ENCODE data around the gene TRAPPC12.

TRAPPC12 gene

DNA sequence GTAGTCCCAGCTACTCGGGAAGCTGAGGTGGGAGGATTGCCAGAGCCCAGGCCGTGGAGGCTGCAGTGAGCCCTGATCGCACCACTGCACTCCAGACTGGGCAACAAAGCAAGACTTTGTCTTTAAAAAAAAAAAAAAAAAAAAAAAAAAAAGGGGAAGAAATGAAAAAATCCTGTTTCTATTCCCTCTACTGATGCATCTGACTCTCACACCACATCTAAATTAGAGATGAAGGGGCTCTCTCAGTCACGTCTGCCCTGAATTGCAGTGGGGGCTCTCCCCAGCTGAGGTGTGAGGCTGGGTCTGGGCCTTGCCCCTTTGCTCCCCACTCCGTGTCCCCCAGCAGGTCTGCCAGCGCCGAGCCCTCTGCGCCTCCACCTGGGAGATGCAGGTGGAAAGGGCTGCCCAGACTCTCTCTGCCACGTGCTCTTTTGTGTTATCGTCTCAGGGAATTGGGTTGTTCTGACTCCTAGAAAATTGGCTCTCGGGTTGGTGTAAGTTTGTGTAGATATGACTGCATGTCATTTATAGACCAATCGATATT lies 30.2 kb downstream of the TRAPPC12 start:
- no peak for DNase-seq

DNA sequence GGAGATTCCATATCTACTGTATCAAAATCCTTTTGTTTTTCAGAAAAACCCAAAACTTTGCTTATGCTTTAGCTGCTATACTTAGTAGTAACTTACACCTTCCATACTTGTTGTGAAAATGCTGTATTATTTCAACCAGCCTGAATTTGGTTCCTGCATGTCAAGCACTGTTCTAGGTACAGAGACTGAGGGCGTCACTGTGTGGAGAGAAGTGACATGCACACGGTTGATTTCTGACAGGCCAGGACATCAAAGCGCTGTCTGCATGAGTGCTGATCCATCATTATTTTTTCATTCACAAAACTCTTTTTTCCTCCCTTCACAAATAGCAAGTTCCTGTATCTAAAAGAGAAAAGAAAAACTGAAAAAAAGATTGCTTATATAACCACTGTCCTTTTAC lies 31.6 kb downstream of the TRAPPC12 start:
- no peak for DNase-seq

DNA sequence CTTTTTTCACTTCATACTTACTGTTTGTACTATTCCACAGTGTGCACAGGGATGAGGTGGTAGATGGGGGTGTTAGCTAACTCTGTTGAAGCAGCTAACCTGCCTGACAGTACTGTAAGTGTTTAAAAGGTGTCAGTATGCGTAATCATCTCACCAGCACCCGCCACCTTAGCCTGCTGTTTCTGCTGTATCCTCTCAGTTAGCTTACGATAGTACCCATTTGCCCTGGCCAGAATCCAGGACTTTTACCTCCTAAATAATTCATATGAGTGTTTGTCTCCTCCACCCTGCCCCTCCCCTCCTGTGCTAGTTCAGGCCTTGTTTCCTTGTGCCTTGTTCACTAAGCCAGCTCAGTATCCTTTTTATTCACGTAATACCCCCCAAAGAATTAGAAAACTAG lies 34.2 kb downstream of the TRAPPC12 start:
- DNase-seq: no peak

DNA sequence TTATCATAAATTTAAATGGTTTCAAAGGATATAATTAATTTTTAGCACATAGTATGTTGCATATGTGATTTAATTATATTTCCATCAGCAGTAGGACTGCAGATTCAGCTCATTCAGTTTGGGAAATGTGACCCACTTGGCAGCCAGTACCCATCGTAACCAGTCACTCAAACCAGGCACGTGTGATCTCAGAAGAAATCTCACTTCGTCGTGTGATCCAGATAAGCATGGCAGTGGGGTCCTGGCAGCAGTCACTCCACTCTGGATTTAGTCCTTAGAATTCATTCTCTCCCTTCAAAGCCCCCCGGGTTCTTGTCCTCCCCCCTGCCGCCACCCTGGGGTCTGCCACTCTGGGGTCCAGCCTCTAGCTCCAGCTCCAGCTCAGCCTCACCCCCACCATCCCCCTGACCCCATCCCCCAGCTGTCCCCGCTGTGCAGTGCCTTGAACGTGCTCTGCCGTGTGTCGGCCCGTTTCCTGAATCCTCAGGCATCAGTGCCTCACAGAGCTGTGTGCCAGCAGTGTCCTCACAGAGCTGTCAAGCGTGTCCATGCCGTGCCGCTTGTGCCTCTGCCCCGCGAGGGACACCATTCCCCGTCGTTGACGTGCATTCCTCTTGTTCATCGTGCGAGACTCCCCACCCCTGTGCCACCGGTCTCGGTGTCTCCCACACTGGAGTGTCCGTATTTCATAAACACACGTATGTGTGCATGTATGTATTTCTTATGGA lies 34.8 kb downstream of the TRAPPC12 start:
- DNase-seq: no peak

DNA sequence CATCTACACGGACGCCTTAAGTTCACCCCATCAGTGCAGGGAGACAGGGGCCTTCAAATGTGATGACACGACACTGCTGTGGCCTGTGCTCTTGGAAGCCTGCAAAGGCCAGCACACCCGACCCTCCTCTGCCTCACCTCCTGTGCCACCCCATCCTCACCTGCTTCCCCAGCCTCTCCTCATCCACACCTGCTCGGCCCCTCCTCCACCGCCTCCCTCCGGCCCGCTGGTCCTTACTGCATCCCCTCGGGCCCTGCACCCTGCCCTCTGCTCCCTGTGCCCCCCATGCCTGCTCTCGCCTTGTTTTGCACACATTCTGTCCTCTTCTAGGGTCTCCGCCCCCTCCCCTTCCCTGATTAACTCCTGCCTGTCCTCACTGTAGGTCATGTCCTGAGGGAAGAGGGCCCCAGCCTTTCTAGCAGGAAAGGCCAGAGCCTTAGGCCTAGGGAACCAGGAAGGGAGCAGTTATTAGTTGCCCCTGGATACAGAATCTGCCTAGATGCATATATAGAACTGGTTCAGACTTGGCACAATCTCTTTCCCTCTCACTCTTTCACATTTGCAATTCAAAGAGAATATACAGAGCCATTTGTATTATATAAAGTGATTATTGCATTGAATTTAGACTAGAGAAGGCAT lies 39.4 kb downstream of the TRAPPC12 start:
- DNase-seq: no peak

DNA sequence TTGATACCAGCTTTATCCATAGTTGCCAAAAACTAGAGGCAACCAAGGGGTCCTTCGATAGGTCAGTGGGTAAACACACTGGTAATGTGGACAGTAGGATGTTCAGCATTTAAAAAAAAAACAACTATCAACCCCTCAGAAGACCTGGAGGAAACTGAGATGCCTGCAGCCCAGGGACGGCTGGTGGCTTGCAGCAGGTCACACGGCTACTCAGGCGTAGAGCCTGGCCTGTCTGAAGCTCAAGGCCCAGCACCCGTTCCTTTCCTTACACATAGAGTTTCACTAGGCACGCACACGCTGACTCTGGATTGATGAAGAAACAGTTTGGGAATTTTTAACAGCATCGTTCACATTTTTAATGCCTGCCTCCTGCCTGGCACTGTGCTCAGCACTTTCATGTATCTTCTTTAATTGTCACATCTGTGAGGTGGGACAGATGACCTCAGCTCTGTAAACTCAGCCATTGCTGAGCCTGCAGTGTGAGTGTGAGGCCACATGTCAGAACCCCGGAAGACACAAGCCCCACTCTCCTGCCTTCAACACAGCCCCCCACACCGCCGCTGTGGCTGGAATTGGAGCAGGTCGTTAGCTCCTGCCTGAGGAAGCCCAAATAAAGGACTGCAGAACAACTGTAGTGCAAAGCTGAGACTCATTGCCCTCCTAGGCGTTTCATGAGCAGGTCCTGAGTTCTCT lies 40.7 kb downstream of the TRAPPC12 start:
- DNase-seq: no peak

DNA sequence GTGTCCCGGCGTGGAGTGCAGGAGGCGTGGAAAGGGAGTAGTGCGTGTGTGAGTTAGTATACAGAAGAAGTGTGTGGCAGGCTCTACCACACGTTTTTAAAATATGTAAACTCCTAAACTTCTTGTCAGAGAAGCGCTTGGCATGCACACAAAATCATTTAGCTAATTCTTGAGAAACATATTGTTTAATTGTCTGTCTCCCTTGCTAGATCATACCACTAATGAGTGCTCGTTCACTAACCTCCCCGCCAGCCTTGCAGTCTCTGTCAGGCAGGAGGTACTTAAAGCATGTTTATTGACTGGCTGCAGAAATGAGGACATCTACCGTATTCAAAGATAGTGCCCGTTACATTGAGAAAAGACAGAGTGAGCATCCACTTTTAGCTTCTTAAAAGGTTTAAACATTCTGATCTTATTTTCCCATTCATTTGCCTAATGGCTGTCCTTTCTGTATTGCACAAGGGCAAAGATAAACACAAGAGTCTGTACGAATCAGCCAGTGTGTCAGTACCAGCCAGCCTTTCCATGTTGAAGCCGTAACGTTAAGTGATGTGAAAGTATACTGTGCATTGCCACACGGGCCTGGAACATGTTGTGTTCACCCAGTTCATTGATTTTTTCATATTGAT lies 41.4 kb downstream of the TRAPPC12 start:
- no peak for DNase-seq

DNA sequence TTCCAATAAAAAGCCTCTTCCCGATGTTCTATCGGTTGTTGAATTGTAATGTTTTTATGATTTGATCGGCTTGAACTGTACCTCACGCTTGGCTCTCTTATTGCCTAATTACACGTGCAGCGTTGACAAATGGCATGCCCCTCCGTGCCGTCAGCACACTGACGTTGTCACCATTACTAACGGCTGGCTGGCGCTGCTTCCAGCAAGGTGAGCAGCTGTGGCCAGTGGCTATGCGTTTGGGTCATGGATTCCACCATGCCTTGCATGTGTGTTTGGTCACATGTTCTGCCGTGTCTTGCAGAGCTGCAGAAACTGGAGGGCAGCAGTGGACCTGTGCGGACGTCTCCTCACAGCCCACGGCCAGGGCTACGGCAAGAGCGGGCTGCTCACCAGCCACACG lies 42.1 kb downstream of the TRAPPC12 start:
- DNase-seq: no peak

DNA sequence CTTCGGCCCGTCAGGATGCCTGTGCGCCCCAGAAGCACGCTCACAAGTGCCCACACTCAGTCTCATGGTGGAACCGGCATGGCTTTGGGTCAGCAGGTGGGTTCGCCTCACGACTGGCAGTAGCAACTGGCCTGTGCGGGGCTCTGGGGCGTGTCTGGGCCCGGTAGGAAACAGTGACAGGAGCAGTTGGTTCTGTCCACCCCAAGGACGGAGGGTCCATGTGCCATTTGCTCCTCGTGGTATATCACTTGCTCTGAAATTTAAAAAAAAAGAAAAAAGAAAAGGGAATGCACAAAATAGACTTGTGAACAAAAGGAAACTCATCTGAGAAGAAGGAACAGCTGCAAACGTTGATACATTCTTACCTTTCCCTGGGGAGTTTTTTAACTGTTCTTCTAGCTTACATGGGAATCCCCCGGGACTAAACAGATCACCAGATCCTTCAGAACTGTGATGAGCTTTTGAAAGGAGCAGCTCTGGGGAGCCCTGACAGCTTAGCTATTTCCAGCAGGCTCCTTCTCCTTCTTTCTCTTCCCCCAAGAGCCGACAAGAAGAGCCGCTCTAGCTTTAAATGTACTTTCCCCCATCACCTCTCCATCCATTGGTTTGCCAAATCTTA lies 42.8 kb downstream of the TRAPPC12 start:
- no peak for DNase-seq

DNA sequence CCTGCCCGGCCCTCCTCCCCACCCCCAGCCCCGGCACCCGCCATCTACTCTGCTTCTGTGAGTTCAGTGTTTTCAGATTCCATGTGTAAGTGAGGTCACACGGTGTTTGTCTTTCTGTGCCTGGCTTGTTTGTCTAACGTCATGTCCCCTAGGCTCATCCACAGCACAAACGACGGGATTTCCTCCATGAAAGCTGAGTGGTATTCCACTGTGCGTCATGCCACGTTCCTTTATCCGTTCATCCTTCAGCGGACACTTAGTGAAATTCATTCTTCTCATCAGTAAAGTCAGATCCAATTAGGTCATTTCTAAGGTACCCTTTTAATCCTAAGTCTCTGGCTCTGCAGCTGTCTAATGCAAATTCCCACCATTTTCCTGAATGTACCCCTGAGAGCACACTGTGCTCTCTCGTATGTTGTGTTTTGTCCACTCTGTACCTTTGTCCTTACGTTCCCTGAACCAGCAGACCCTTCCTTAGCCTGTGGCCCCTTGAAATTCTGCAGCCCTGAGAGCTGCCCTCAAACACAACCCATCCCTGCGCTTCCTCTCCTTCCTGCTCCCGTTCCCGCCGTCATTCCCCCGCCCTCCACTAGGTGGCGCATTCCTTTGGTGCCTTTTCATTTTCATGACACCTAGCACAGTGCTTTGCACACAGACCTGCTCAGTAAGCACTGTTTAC lies 44.1 kb downstream of the TRAPPC12 start:
- DNase-seq: peak; percentile 78

DNA sequence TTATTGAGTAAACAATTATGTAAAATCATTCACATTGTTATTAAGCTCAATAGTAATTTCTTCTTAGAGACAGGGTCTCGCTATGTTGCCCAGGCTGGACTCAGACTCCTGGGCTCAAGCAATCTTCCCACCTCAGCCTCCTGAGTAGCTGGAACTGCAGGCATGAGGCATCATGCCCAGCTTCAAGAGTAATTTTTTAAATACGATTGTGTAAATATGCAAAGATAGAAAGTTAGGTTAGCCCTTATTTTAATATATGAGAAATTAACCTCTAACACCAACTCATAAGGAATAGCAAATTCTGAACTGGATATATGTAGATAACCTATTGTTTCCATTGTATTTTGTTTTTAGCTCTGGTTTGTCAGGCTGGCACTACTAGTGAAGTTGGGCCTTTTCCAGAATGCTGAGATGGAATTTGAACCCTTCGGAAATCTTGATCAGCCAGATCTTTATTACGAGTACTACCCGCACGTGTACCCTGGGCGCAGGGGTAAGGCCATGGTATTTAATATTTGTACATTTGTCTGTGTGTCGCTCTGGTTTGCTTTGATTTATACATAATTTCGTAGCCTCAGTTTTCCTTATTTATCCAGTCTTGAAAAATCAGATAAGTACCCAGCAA lies 44.8 kb downstream of the TRAPPC12 start:
- no peak for DNase-seq

DNA sequence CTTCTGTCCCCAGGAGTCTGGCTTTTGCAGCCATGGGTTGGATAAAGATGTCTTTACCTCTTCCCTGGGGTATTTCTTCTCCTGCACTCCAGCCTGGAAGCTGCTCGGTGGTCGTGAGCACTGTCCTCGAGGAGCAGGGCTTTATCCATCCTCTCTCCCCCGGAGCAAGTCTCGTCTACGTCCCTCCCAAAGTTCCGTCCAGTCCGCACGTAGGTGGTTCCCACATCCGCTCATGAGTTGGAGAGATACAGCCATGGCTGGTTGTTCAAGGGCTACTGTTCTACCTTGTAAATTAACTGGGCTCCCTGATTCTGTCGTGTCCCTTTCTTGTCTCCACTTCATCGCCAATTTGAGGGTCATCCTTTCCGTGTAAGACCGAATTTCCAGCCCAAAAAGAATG lies 47.1 kb downstream of the TRAPPC12 start:
- no peak for DNase-seq

DNA sequence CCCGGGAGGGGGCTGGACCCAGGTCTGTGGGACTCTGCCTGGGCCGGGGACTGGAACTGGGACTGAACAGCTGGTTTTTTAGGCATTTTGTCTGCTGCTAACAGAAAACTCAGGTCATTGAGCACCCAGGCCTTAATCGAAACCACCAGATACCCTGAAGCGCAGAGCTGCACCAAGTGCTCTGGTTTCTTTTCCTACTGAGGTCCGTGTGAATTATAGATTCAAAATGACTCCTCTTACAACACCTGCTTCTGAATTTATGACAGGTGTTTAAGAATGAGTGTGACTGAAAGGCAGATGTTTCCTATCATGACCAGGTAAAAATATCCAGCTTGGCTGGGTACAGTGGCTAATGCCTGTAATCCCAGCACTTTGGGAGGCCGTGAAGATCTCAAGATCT lies 47.8 kb downstream of the TRAPPC12 start:
- DNase-seq: no peak

DNA sequence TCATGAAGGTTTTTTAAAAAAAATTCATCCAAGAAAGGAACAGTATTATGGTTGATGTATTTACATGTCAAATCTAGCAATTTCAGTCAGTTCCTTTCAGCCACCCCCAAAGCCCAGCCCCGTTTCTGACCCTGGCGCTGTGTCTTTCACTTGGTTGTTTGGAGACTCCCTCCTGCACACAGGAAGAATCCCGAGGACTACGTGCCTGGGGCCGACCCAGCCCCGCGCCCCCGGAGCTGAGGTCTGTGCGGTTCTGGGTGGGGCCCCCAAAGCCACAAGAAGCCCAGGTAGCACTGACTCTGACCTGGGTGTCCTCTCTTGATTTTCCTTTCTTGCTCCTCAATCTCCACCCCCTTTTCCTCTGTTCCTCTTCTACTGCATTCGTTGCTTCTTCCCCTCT lies 49.1 kb downstream of the TRAPPC12 start:
- no peak for DNase-seq

DNA sequence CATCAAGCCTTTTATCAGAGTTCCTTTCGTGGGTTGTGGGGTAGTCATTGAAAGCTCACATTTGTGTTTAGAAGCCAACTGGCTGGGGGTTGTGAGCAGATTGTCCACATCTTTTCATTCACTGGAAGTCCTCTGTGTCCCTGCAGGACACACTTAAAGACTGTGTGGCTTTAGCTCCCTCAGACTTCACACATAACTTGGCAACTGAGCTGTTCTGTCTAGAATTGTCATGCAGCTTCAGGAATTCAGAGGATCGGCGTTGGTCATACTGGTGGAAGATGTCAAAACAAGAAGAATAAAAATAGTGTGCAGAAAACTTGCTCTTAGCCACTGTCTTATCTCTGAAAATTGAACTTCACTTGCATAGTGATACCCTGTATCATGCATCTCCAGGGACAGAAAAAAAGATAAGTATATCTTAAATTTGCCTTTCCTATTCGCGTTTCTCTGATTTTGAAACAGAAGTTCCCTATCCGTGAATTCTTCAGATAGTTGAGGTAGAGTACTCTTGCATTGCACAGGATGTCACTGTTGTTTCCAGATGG lies 49.6 kb downstream of the TRAPPC12 start:
- DNase-seq: peak; percentile 25

DNA sequence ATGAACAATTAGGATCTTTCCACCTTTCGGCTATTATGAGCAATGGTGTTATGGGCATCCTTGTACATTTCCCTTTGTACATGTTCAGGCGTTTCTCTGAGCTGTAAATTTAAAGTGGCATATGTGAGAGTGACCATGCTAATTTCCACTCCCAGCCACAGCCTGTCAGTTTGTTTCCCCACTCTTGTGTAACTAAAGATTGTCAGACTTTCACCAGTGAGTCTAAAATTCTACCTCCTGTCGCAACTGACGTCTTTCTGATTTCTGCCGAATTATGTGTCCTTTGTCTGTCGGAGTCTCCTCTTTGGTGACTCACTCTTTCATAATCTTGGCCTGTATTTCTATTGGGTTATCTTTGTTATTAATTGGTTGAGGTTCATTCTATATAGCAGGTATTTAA lies 50.7 kb downstream of the TRAPPC12 start:
- DNase-seq: peak; percentile 62

DNA sequence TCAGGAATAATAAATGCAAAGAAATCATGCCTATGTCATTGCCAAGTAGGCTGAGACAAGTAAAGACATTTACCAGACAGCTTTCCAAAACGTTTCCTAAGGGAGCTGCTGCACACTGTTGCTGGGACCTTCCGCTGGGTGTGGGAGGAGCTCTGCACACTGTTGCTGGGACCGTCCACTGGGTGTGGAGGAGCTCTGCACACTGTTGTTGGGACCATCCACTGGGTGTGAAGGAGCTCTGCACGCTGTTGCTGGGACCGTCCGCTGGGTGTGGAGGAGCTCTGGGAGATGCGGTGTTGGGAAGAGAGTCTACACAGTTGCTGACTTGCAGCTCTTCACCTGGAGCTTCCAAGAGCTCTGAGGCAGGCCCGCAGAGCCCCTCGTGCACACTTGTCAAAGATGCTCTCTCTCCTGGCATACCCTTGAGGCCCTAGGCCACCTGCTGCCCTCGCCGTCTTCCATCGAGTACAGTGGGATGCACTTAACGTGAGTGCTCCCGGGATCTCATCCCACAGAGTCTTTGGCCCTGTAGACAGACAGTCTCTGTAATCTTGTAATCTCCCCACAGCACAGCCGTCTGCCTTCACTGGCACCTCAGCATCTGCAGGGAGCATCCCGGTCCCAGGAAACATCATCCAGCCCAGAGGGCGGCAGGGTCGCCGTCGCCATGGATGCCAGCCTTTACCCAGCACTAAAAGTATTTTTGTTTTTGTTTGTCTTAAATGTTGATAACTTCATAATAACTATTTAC lies 51.4 kb downstream of the TRAPPC12 start:
- no peak for DNase-seq

DNA sequence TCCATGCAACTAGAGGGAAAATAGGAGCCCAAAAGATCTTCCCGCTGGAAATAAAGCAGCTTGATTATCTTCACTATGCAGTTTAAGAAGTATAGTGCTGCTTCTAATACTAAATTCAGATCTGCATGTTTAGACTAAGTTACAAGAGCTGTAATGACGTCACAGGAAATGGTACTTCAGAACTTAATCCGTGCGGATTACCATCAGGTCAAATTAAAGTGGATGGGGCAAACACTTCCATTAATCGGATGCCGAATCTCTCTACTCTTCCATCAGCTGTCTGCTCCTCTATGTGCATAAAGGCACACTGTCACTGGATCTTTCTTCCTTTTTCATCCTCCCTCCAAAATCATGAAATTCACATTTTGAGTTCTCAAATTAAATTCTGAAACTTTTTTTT lies 52.6 kb downstream of the TRAPPC12 start:
- no peak for DNase-seq

DNA sequence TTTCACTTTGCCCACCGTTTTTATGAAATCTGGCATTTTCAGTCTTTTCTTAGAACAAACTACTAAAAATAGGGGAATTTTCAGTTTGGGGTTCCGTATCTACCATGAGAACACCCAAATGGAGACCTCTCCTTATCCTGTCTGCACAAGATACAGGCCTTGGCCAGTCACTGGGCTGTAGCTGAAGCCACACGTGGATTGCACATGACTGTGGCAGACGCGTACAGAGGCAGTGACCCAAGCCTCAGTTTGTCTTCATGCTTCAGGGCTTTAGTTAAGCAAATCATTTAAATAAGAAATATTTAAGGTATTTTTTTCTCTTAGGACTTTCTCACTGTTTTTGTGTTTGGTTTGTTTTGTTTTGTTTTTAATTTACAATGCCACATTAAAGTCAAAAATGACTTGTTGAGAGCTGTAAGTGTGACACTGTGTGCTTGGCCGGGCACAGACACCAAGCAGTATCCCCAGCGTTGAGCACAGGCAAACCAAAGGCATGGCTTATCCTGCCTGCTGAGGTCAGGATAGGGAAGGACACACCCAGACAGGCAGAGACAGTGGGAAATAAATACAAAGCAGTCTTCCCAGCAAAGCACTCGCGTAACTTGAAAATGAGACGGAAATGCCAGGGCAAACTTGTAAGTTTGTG lies 53.3 kb downstream of the TRAPPC12 start:
- DNase-seq: no peak

DNA sequence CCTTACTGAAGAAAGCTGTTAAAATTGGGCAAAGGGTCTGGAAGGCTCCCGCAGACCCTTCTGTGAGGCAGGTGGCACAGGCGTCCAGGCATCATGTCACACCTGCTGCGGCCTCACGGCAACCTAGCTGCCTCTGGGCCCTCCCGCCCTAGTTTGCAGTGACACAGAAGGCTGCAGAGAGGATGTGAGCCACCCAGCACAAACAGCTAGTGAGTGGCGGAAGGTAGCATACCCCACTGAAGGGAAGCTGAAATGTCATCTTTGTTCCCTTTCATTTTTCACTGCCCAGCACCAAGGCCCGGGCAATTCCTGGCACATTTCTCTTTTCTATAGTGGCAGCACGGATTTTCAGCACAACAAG lies 53.8 kb downstream of the TRAPPC12 start:
- DNase-seq: no peak
